WTC11 (cell line): ENCODE results near the gene ATF6B.

Experiments used
- ATF2 ChIP-seq: sonication (generic); formaldehyde crosslinking; IDR thresholded peaks from 2 replicates; pipeline ENCODE4 v1.8.1; 2022; ENCODE audit warnings: low read depth, missing genetic modification reagents, borderline replicate concordance
- CBFB ChIP-seq: sonication (generic); formaldehyde crosslinking; IDR thresholded peaks from 2 replicates; pipeline ENCODE4 v1.8.1; 2022; ENCODE audit warnings: mild to moderate bottlenecking, low read depth, missing genetic modification reagents
- CTCF ChIP-seq: fragments of 200-600 bp; IDR thresholded peaks from 2 replicates; pipeline ENCODE4 v1.8.0; 2022; ENCODE audit warnings: antibody characterized with exemption
- GABPB1 ChIP-seq: sonication (generic); formaldehyde crosslinking; IDR thresholded peaks from 2 replicates; pipeline ENCODE4 v1.8.1; 2023; ENCODE audit warnings: mild to moderate bottlenecking, missing genetic modification reagents
- HMGA2 ChIP-seq: fragments of 250-450 bp; sonication (Bioruptor Pico); IDR thresholded peaks from 2 replicates; pipeline ENCODE4 v1.4.0; 2021; ENCODE audit warnings: mild to moderate bottlenecking, moderate library complexity
- IRF2 ChIP-seq: sonication (generic); formaldehyde crosslinking; IDR thresholded peaks from 2 replicates; pipeline ENCODE4 v1.8.0; 2022; ENCODE audit warnings: low read depth, missing genetic modification reagents, borderline replicate concordance
- SP1 ChIP-seq: sonication (generic); formaldehyde crosslinking; conservative IDR thresholded peaks from 2 replicates; pipeline ENCODE4 v1.8.1; 2022; ENCODE audit warnings: missing genetic modification reagents
- USF2 ChIP-seq: sonication (generic); formaldehyde crosslinking; IDR thresholded peaks from 2 replicates; pipeline ENCODE4 v1.8.1; 2023; ENCODE audit warnings: mild to moderate bottlenecking, missing genetic modification reagents, moderate library complexity
- ZBTB21 ChIP-seq: sonication (generic); formaldehyde crosslinking; IDR thresholded peaks from 2 replicates; pipeline ENCODE4 v1.8.1; 2023; ENCODE audit warnings: mild to moderate bottlenecking, missing genetic modification reagents, borderline replicate concordance
- ZNF263 ChIP-seq: sonication (generic); formaldehyde crosslinking; IDR thresholded peaks from 2 replicates; pipeline ENCODE4 v1.8.1; 2022; ENCODE audit warnings: low read depth, mild to moderate bottlenecking, moderate library complexity, missing genetic modification reagents
- ZNF416 ChIP-seq: fragments of 250-450 bp; sonication (Bioruptor Pico); IDR thresholded peaks from 2 replicates; pipeline ENCODE4 v1.9.0; 2021; ENCODE audit warnings: mild to moderate bottlenecking, inconsistent platforms

GRCh38 chr6:32102255-32102654 lies 25.8 kb downstream of the ATF6B start:
- TF ChIP-seq CTCF (no peak), ZBTB21 (CRISPR knock-in tag) (no peak), USF2 (CRISPR knock-in tag) (no peak), HMGA2 (no peak), CBFB (no peak), IRF2 (CRISPR knock-in tag) (no peak), ATF2 (no peak), SP1 (no peak), ZNF263 (CRISPR knock-in tag) (no peak), ZNF416 (CRISPR knock-in tag) (no peak), GABPB1 (CRISPR knock-in tag) (no peak)
